ENCODE data around the gene PLXDC2. TPM values are rescaled to one million over a fixed set of nuclear protein-coding genes. Genes with fewer than 3 reads are reported as not detected.

The PLXDC2 gene
- total RNA-seq, 2 experiments from 2014 or later = not detected

GRCh38 chr10:19818876-19819275 is 2.6 kb downstream of the PLXDC2 start:
- peaks cover 44% of the 10 kb centered on the region for H3K27me3 Mint-ChIP-seq (ENCODE audit: low read depth)
- H3K4me1 Mint-ChIP-seq (ENCODE audit: low read depth) = peaks cover 5% of the 10 kb centered on the region
- CTCF ChIA-PET = interaction anchor here (0.6 to 1.4 kb wide), 6 partner anchors 17 to 1069 kb away, joined by 3 to 7 read pairs (median 4); no protein-coding TSS in a partner anchor
- no peak for DNase-seq
- no peaks in the 10 kb centered on the region for H3K9me3 Mint-ChIP-seq
- no peak overlapping the region for H3K27ac Mint-ChIP-seq
- no peaks in the 10 kb centered on the region for H3K36me3 Mint-ChIP-seq (ENCODE audit: low read depth)
- no peak overlapping the region for H3K4me3 Mint-ChIP-seq
- intact Hi-C loops (cut with micrococcal nuclease) = loop anchor here (1.0 to 2.0 kb wide), 2 partner anchors 950 to 1036 kb away; no protein-coding TSS in a partner anchor

GRCh38 chr10:19819419-19820033 is 3.3 kb downstream of the PLXDC2 start:
- Mint-ChIP-seq H3K9me3 (no peaks in the 10 kb centered on the region), H3K4me3 (no peak overlapping the region), H3K27ac (no peak overlapping the region), H3K27me3 (ENCODE audit: low read depth) (peaks cover 38% of the 10 kb centered on the region), H3K4me1 (ENCODE audit: low read depth) (peaks cover 5% of the 10 kb centered on the region), H3K36me3 (ENCODE audit: low read depth) (no peaks in the 10 kb centered on the region)
- CTCF ChIA-PET = interaction anchor here (0.6 to 1.4 kb wide), 6 partner anchors 16 to 1068 kb away, joined by 3 to 7 read pairs (median 4); no protein-coding TSS in a partner anchor
- intact Hi-C loops (cut with micrococcal nuclease) = loop anchor here (1.0 to 2.0 kb wide), 2 partner anchors 949 to 1036 kb away; no protein-coding TSS in a partner anchor
- DNase-seq = no peak

GRCh38 chr10:19824381-19825342 is 8.4 kb downstream of the PLXDC2 start:
- no peak overlapping the region for H3K27ac Mint-ChIP-seq
- no peak for DNase-seq
- no peaks in the 10 kb centered on the region for H3K36me3 Mint-ChIP-seq (ENCODE audit: low read depth)
- H3K4me3 Mint-ChIP-seq = no peak overlapping the region
- intact Hi-C loops (cut with micrococcal nuclease) = no loop called here
- no peaks in the 10 kb centered on the region for H3K4me1 Mint-ChIP-seq (ENCODE audit: low read depth)
- no peaks in the 10 kb centered on the region for H3K9me3 Mint-ChIP-seq
- peaks cover 7% of the 10 kb centered on the region for H3K27me3 Mint-ChIP-seq (ENCODE audit: low read depth)
- CTCF ChIA-PET = interaction anchor here (0.6 kb wide), 1 partner anchor 178 kb away, joined by 3 read pairs; no protein-coding TSS in a partner anchor

- Mint-ChIP-seq H3K9me3 (no peaks in the 10 kb centered on the region), H3K27ac (no peak overlapping the region), H3K4me1 (ENCODE audit: low read depth) (no peaks in the 10 kb centered on the region), H3K36me3 (ENCODE audit: low read depth) (no peaks in the 10 kb centered on the region), H3K27me3 (ENCODE audit: low read depth) (peaks cover 5% of the 10 kb centered on the region), H3K4me3 (no peak overlapping the region)
- CTCF ChIA-PET = no interaction called here
- intact Hi-C loops (cut with micrococcal nuclease) = no loop called here
- no peak for DNase-seq
Measured at GRCh38 chr10:19825700-19826099, 9.5 kb downstream of the PLXDC2 start.

- CTCF ChIA-PET = no interaction called here
- no peak for DNase-seq
- Mint-ChIP-seq H3K27me3 (ENCODE audit: low read depth) (no peaks in the 10 kb centered on the region), H3K4me3 (no peak overlapping the region), H3K27ac (no peak overlapping the region), H3K36me3 (ENCODE audit: low read depth) (no peaks in the 10 kb centered on the region), H3K4me1 (ENCODE audit: low read depth) (no peaks in the 10 kb centered on the region), H3K9me3 (peaks cover 4% of the 10 kb centered on the region)
- intact Hi-C loops (cut with micrococcal nuclease) = no loop called here
Measured at GRCh38 chr10:19826712-19827111, 10.5 kb downstream of the PLXDC2 start.

GRCh38 chr10:19828278-19829049 is 12.2 kb downstream of the PLXDC2 start:
- H3K36me3 Mint-ChIP-seq (ENCODE audit: low read depth) = no peaks in the 10 kb centered on the region
- no peak overlapping the region for H3K27ac Mint-ChIP-seq
- CTCF ChIA-PET = interaction anchor here (0.6 to 0.7 kb wide), 2 partner anchors 17 to 691 kb away, joined by 3 read pairs; no protein-coding TSS in a partner anchor
- peaks cover 5% of the 10 kb centered on the region for H3K9me3 Mint-ChIP-seq
- intact Hi-C loops (cut with micrococcal nuclease) = no loop called here
- no peaks in the 10 kb centered on the region for H3K4me1 Mint-ChIP-seq (ENCODE audit: low read depth)
- H3K4me3 Mint-ChIP-seq = no peak overlapping the region
- H3K27me3 Mint-ChIP-seq (ENCODE audit: low read depth) = no peaks in the 10 kb centered on the region
- no peak for DNase-seq

- no peaks in the 10 kb centered on the region for H3K36me3 Mint-ChIP-seq (ENCODE audit: low read depth)
- intact Hi-C loops (cut with micrococcal nuclease) = no loop called here
- DNase-seq = no peak
- H3K4me3 Mint-ChIP-seq = no peak overlapping the region
- CTCF ChIA-PET = no interaction called here
- peaks cover 5% of the 10 kb centered on the region for H3K9me3 Mint-ChIP-seq
- H3K4me1 Mint-ChIP-seq (ENCODE audit: low read depth) = no peaks in the 10 kb centered on the region
- no peaks in the 10 kb centered on the region for H3K27me3 Mint-ChIP-seq (ENCODE audit: low read depth)
- H3K27ac Mint-ChIP-seq = no peak overlapping the region
Measured at GRCh38 chr10:19832699-19833098, 16.5 kb downstream of the PLXDC2 start.

GRCh38 chr10:19833170-19833824 is 17.1 kb downstream of the PLXDC2 start:
- no peak overlapping the region for H3K27ac Mint-ChIP-seq
- H3K4me3 Mint-ChIP-seq = no peak overlapping the region
- CTCF ChIA-PET = no interaction called here
- intact Hi-C loops (cut with micrococcal nuclease) = no loop called here
- H3K36me3 Mint-ChIP-seq (ENCODE audit: low read depth) = no peaks in the 10 kb centered on the region
- no peak for DNase-seq
- no peaks in the 10 kb centered on the region for H3K4me1 Mint-ChIP-seq (ENCODE audit: low read depth)
- no peaks in the 10 kb centered on the region for H3K27me3 Mint-ChIP-seq (ENCODE audit: low read depth)
- H3K9me3 Mint-ChIP-seq = peaks cover 5% of the 10 kb centered on the region

- H3K4me1 Mint-ChIP-seq (ENCODE audit: low read depth) = no peaks in the 10 kb centered on the region
- H3K36me3 Mint-ChIP-seq (ENCODE audit: low read depth) = no peaks in the 10 kb centered on the region
- CTCF ChIA-PET = interaction anchor here (0.6 kb wide), 1 partner anchor 17 kb away, joined by 3 read pairs; no protein-coding TSS in a partner anchor
- intact Hi-C loops (cut with micrococcal nuclease) = no loop called here
- no peak overlapping the region for H3K4me3 Mint-ChIP-seq
- no peak for DNase-seq
- H3K27ac Mint-ChIP-seq = no peak overlapping the region
- H3K9me3 Mint-ChIP-seq = peaks cover 5% of the 10 kb centered on the region
- H3K27me3 Mint-ChIP-seq (ENCODE audit: low read depth) = no peaks in the 10 kb centered on the region
Measured at GRCh38 chr10:19835952-19836351, 19.7 kb downstream of the PLXDC2 start.

GRCh38 chr10:19839090-19839489 is 22.9 kb downstream of the PLXDC2 start:
- H3K27me3 Mint-ChIP-seq (ENCODE audit: low read depth) = no peaks in the 10 kb centered on the region
- no peaks in the 10 kb centered on the region for H3K36me3 Mint-ChIP-seq (ENCODE audit: low read depth)
- H3K4me1 Mint-ChIP-seq (ENCODE audit: low read depth) = no peaks in the 10 kb centered on the region
- CTCF ChIA-PET = no interaction called here
- no peak overlapping the region for H3K27ac Mint-ChIP-seq
- intact Hi-C loops (cut with micrococcal nuclease) = no loop called here
- no peak overlapping the region for H3K4me3 Mint-ChIP-seq
- no peaks in the 10 kb centered on the region for H3K9me3 Mint-ChIP-seq
- no peak for DNase-seq

- no peaks in the 10 kb centered on the region for H3K9me3 Mint-ChIP-seq
- H3K4me1 Mint-ChIP-seq (ENCODE audit: low read depth) = no peaks in the 10 kb centered on the region
- H3K27me3 Mint-ChIP-seq (ENCODE audit: low read depth) = no peaks in the 10 kb centered on the region
- H3K36me3 Mint-ChIP-seq (ENCODE audit: low read depth) = no peaks in the 10 kb centered on the region
- intact Hi-C loops (cut with micrococcal nuclease) = no loop called here
- DNase-seq = no peak
- H3K4me3 Mint-ChIP-seq = no peak overlapping the region
- CTCF ChIA-PET = interaction anchor here (1.2 kb wide), 1 partner anchor 21 kb away, joined by 4 read pairs; no protein-coding TSS in a partner anchor
- H3K27ac Mint-ChIP-seq = no peak overlapping the region
Measured at GRCh38 chr10:19839552-19839951, 23.3 kb downstream of the PLXDC2 start.

All from activated naive CD4-positive, alpha-beta T cell treated with anti-CD3 and anti-CD28 coated beads for 36 hours (primary cell).